Fibroblast of mammary gland (primary cell): Measurements from ENCODE around the gene SLC5A5.

Experiments
- DNase-seq: peaks from one replicate; pipeline ENCODE4 v3.0.0-alpha.2; 2010; ENCODE audit warnings: low read depth
- H3K4me3 ChIP-seq: 2 replicates; pipeline ENCODE4 v1.5.1; 2011; ENCODE audit warnings: low read depth, mild to moderate bottlenecking, low read length, moderate library complexity; ENCODE audit not compliant: control insufficient read depth
- TF ChIP-seq, protein P1 (sequence below): conservative IDR thresholded peaks from 2 replicates; pipeline ENCODE4 v1.5.1; 2011; ENCODE audit warnings: low read depth, low read length, inconsistent platforms; ENCODE audit not compliant: control insufficient read depth, insufficient read depth

The SLC5A5 gene

GRCh38 chr19:17841371-17841809, 30.4 kb upstream of the SLC5A5 start:
- TF ChIP-seq, protein P1, sequence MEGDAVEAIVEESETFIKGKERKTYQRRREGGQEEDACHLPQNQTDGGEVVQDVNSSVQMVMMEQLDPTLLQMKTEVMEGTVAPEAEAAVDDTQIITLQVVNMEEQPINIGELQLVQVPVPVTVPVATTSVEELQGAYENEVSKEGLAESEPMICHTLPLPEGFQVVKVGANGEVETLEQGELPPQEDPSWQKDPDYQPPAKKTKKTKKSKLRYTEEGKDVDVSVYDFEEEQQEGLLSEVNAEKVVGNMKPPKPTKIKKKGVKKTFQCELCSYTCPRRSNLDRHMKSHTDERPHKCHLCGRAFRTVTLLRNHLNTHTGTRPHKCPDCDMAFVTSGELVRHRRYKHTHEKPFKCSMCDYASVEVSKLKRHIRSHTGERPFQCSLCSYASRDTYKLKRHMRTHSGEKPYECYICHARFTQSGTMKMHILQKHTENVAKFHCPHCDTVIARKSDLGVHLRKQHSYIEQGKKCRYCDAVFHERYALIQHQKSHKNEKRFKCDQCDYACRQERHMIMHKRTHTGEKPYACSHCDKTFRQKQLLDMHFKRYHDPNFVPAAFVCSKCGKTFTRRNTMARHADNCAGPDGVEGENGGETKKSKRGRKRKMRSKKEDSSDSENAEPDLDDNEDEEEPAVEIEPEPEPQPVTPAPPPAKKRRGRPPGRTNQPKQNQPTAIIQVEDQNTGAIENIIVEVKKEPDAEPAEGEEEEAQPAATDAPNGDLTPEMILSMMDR: no peak
- peak overlapping the region; percentile 31 for H3K4me3 ChIP-seq
- no peak for DNase-seq

- DNase-seq: peak; percentile 84
- TF ChIP-seq, protein P1: no peak
- peak overlapping the region; percentile 43 for H3K4me3 ChIP-seq
These were observed 29.7 kb upstream of the SLC5A5 start for GRCh38 chr19:17841810-17842662.

- H3K4me3 ChIP-seq: peak overlapping the region; percentile 43
- DNase-seq: no peak
- TF ChIP-seq, protein P1: no peak
These were observed 29.0 kb upstream of the SLC5A5 start for GRCh38 chr19:17842663-17843291.

GRCh38 chr19:17843292-17843827, 28.4 kb upstream of the SLC5A5 start:
- H3K4me3 ChIP-seq: no peak overlapping the region
- TF ChIP-seq, protein P1: no peak
- no peak for DNase-seq

DNA sequence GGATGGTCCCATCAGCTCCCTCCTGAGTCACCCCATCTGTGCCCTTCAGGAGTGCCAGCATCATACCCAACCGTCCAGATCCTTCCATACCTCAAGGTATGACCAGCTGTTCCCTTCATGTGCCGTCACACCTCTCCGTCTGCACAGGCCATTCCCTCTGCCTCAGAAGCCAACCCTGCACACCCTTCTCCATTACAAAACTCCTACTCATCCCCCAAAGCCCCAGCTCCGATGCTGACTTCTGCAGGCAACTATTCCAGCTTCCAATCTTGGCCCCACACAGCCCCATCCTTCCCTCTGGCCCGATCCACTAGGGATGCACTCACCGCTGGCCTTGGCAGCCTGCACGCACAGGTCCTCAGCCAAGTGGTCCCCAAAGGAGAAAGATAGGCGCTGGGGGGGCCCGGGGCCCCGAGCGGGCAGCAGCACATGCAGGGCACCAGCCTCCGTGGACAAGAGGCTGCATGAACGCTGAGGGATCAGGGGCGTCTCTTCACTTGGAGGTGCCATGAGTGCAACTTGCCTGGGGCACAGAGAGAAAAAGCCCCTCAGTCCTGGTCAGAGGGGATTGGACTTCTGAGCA, 27.7 kb upstream of the SLC5A5 start:
- TF ChIP-seq, protein P1: no peak
- DNase-seq: no peak
- H3K4me3 ChIP-seq: no peak overlapping the region

GRCh38 chr19:17846146-17846545, 25.6 kb upstream of the SLC5A5 start:
- H3K4me3 ChIP-seq: no peak overlapping the region
- no peak for DNase-seq
- TF ChIP-seq, protein P1: no peak
